ENCODE measurements around the gene PRELP.
"Not testable (repeated sequence)": the region's sequence is repeated elsewhere in the genome, so short reads cannot be mapped to it uniquely, and the experiment has no call there.

Gene PRELP

DNA sequence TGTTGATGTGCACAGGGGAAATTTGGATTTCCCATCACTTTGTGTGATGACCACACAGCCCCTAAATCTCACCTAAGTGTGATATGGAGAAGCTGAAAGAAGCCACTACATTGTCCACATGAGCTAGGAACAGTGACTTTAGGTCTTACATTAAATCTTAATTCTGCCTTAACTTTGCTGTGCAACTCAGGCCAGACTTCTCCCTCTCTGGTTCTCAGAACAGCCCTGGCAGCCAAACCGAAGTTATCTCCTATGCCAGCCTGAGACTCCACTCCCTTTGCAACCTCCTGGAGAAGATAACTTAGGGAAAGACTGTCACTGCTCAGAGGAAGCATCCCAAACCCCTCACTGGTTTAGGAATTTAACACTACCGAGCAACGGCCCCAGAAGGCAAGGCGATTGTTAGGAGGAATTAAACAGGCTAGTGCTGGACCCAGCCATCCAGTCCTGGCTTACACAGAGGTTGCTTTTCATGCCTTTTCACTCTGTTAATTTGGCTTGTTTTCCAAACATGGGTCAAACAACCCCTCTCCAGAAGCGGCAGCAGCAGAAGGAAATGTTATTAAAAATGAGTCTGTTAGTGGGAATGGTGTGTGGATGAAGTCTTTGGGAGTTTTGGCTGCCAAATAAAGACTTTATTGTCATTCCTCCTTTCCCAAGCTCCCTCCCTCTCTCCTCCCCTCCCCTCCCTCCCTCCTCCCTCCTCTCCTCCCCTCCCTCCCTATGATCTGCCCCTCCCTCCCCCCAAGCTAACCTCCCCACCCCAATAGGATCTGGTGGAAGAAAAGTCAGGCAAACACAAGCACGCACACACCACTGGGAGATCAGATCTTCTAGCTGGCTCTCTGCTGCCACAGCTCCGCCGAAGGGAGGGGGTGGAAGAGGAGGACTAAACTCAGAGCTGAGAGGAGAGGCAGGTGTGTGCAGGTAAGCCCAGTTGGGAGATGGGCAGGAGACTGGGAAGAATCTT, at the start of gene PRELP:
TSS of gene PRELP (plus strand) at position 795 of the 970 bp plus-strand sequence. CDS start 7,379 bp downstream, outside the sequence.
- no peak for DNase-seq

DNA sequence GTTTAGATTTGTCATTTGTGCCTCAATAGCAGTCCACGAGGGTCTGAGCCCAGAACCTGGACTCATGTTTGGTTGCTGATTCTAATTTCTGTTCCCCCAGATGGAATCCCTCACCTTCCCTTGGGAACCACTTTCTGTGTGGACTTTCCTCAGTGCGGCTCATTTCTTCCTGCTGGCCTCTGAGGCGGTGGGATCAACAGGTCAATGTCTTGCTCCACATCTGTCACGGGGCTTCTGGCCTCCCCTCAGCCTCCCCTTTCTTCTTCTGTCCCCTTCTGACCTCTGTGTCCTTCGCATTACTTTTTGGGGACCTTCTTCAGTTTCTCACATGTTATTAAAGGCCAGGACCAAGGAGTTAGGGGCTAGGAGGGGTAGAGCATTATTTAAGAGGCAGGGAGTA, 49.2 kb upstream of the PRELP start:
- DNase-seq = no peak

DNA sequence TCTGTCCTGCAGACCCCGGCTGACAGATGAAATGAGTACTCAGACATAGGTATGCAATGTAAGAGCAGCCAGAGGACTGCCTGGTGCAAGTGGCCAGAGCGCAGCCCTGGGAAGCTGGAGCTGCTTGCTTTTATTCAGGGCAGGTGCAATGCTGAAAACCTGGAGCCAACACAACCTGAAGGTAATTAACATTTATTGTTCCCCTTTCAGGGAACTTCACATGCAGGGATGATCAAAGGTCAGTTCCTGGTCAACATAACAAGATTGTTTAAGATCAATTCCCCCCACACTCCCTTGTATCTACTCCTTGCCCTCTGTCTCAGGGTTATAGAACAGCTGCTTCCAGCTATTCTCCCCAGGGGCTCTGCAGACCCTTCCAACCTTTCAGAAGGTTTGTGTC, 48.7 kb upstream of the PRELP start:
- DNase-seq = no peak

DNA sequence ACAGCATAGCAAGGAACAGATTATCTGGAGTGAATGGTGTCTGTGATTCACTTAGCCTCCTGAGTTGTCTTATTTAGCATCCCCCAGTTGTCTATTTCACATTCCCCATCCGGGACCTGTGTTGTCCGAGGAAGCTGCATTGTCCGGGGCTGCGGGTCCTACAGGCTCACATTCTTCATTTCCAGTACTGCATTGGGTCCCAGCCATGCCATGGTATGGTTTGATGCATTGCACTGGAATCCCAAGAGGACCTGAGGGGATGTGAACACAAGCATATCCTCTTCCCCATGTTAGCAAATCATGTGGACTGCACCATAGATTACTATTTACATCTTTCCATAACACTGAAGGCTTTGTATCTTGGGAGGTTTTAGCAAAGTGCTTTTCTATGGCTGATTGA, 48.2 kb upstream of the PRELP start:
- DNase-seq = no peak

DNA sequence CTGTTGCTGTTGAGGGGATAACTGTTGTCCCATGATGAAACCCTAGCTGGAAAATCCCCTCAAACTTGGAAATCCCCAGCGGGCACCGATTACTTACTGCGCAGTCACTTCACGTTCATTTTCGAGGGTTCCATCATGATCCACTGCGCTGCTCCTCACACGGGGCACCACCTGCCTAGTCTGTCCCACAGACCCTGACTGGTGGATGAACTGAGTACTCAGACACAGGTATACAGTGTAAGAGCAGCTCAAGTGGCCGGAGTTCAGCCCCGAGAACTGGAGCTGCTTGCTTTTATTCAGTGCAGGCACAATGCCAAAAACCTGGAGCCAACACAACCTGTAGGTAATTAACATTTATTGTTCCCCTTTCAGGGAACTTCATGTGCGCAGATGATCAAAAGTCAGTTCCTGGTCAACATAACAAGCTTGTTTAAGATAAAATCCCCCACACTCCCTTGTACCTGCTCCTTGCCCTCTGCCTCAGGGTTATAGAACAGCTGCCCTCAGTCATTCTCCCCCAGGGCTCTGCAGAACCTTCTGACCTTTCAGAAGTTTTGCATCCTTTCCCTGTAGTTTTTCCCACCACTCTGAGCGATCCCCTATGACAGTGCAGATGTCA, 46.5 kb upstream of the PRELP start:
- DNase-seq = no peak

DNA sequence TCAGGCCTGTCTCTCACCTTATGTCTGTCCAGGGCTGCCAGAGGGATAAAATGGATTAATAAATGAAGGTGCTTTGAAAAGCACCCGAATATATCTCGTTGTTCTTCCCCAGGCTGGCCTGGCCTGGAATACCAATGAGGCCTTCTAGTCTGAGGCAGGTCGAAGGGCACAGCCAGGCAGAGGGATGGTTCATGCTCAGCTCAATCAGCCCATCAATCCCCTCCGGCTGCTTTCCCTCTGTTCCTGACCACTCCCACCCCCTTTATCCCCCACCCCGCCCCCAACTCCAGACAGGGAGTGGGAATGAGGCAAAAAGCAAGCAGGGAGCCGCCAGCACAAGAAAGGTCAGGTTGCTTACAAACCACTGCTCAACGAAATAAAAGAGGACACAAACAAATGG, 40.0 kb upstream of the PRELP start:
- no peak for DNase-seq

DNA sequence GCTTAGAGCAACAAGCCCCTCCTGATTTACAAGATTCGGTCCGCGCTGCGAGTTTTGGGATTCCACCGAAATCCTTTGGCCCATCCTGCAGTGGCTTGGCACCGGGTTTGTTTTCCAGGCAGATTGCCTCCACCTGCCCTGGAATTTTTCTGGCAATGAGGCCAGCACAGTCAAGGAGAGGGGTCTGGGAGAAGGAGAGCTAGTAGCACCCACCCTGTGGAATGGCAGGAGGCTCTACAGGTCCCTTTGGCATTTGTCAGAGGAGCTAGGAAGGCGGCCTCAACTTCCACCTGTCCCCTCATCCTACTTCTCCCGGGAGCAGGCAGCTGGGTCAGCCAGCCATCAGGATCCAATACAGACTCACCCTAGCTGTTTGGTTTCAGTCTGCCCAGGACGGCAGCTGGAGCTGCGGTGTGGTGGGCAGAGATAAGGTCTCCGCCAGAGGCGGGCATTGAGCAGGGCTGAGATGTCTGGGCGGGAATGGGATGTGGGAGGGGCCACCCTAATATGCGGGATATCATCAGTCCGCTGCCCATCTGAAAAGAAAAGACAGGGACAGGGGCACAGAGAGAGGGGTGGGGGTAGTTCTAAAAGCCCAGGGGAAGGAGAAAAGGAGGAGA, 37.8 kb upstream of the PRELP start:
- no peak for DNase-seq

DNA sequence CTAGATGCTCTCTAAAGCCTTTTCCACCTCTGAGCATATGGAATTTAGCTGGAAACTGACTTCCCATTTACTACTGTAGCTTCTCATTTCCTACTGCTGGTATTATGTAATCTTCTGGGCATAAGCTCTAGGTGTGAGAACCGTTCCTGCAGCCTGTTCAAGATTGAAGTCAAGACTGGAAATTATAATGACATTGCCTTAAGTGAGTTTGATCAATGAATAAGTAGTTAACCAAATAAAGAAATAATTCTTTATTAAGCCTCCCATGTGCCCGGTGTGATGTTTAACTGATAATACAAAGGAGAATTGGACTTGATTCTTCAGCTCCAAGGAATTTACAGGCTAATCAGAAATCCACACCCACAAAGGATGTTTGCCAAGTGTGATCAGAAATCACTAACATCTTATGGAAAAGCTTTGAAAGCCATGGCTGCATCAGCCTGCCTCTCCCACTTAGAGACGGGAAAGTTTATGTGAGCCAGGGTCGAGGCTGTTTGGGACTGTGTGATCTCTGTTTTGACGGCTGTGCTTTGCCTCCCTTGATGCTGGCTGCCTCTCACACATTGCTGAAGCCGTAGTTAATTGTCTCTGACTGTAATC, 36.4 kb upstream of the PRELP start:
- no peak for DNase-seq

DNA sequence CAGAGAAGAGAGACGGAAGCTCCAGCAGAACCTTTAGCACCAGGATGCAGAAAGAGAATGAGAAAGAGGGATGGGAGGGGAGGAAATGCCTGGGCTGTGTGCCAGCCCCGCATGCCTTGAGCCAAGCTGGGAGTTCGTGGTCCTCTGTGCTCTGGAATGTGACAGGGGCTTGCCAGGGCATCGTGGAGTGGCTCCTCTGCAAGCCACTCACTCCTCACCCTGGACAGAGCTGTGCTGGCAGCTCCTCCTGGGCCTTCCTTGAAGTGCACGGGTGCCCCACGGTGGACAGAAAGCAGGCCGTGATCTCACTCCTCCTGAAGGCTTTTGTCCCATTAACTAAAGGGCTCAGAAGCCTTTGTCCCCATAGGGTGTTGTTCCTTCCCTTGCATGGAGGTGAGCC, 34.8 kb upstream of the PRELP start:
- no peak for DNase-seq

DNA sequence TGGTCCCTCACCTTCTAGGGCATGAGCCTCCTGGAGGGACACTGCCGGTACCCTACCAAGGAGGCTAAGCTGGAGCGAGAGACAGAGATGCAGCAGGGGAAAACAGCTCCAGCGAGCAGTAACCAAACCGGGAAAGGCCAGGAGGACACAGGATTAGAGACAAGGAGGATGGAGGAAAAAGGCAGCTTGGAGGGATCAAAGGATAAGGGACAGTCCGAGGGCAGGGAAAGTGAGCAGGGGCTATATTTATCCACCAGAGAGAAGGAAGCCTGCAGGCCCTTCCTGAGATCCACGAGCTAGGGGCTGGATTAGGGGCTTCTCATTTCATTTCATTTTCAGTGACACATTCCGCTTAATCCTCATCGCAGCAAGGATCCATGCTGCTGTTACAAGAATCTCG, 33.8 kb upstream of the PRELP start:
- no peak for DNase-seq

DNA sequence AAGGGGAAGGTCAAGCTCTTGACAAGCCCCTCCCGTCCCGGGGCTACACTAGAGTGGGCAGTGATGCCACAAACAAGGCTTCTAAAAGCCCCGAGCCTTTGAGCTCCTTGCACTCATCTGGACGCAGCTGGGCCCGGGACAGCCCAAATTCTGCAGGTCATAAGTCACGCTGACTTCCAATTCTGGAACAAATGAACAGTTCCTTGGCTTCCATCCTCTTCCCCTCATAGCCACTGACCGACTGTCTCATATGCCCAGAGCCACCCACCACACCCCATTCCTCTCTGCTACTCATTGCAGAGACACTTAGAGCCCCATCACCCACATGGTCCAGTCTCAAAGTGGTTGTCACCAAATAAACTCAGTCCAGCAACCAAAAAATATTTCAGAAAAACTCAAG, 32.8 kb upstream of the PRELP start:
- DNase-seq = no peak

DNA sequence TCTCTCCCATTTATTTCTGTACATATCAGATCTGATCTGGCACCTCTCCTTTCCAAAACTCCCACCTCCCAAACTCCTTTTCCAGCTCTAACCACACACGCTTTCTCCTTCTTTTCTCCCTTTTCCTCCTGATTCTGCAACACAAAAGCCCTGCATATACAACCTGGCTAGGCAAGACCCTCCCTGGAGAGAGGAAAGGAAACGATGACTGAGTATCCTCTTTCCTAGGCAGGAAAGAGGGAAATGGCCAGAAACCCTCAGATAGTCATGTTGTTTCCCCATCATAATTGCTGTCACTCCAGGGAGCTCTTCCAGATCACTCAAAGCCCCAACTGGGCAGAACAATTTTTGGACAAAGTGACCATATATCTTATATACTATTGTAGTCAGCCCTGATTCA, 32.3 kb upstream of the PRELP start:
- no peak for DNase-seq

DNA sequence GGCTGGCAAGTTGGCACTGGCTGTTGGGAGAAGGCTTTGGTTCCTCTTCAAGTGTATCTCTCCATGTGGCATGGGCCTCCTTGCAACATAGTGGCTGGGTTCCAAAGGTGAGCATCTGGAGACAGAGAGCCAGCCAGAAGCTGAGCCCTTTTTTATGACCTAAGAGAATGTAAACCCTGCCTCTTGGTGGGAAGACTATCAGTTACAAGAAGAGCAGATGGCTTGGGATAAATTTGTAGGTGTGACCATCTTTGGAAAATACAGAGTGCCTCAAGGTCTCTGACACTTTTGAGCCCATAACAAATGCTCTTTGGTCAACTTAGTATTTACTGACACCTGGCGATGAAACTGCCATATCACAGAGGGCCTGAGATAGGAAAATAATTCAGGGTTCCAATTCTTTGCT, 31.4 kb upstream of the PRELP start:
- DNase-seq = no peak

DNA sequence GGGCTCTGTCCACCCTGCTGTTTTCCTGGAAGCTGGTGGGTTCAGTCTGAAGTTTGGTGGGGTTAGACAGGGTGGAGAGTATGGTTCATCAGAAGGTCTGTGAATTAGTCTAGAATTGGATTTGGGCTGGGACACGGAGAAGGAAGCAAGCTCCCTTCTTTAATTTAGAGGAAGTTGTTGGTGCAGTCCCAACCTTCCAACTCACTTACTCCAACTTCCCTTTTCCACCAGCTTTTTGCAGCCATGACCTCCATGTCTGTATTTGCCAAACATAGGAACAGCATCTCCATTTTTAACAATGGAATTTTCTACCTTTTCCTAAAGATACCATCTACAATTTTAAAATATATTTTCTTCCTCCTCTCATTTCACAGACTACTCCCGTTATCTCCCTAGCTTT, 28.5 kb upstream of the PRELP start:
- DNase-seq = no peak

DNA sequence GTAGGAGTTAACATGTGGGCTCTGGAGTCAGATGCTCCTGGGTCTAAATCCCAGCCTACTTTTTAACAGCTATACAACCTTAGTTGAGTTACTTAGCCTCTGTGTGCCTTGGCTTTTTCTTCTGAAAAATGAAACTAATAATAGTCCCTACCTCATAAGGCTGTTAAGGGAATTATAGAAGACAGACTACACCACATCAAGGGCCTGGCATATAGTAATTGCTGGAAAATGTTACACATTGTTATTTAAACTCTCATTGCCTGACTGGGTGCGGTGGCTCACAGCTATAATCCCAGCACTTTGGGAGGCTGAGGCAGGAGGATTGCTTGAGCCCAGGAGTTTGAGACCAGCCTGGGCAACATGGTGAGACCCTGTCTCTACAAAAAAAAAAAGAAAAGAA, 28.0 kb upstream of the PRELP start:
- DNase-seq = not testable (repeated sequence)

DNA sequence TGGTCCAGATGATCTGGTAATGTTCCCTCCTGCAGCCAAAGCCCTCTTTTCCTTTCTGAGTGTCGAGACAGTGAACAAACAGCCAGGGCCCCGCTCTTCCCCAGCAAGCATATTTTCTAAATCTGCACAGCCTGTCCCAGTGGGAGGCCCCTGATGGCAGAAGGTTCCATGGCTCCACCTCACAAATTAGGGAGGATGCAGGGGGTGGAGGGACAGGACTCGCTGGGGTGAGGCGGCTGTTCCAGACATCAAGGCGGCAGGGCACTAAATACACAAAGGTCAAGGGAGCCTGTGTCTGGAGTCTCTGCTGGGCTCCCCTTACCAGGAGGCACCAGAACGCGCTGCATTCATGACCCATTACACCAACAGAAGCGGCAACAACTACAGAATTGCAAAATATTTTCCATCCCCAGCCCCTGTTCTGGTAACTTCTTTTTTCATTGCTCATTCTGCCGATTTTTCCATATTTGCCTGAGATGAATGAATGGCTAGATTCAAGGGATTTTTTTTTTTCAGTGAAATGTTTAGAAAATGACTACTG, 27.0 kb upstream of the PRELP start:
- DNase-seq = no peak

DNA sequence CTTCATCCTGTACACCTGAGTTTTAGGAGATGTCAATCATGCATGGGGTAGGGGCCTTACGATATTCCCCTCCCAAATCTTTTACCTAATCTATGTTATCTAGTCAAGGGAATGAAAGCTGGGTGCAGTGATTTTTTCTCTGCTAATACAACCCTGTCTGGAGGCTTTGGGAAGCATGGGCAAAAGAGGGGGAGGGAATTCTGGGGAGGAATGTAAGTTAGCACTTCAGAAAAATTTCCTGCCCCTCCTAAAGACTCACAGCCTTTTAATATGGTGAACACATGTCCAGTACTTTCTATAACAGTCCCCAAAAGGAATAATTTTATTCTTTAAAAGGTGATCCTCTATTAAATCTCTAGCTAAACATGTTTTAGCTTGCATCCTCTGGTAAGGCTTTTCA, 25.6 kb upstream of the PRELP start:
- DNase-seq = no peak

DNA sequence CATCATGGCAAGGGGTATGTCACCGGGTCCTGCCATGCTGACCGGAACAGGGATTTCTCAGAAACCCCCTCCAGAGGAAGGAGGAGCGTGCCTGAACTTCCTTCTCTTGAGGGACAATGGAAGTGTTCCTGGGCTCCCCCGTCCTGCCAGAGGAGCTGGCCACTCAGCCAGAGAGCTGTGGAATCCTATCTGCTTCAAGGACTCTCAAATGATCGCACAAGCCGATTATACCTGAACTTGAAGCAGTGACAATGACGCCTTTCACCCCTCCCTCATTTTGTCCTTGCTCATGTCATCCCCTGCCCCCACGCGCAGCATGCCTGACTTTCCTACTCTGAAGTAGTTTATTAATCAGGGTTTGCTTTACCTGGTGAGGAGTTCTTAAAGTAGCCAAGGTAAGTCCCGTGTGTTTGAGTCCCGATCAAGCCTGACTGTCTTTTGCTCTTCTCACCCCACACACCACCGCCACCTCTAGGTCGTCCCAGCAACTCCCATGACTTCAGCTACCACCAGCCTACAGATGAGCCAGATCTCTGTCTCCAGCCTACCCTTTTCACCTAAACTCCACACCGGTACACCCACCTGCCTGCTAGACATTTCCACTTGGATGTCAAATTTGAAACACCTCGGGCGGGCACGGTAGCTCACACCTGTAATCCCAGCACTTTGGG, 25.0 kb upstream of the PRELP start:
- no peak for DNase-seq

DNA sequence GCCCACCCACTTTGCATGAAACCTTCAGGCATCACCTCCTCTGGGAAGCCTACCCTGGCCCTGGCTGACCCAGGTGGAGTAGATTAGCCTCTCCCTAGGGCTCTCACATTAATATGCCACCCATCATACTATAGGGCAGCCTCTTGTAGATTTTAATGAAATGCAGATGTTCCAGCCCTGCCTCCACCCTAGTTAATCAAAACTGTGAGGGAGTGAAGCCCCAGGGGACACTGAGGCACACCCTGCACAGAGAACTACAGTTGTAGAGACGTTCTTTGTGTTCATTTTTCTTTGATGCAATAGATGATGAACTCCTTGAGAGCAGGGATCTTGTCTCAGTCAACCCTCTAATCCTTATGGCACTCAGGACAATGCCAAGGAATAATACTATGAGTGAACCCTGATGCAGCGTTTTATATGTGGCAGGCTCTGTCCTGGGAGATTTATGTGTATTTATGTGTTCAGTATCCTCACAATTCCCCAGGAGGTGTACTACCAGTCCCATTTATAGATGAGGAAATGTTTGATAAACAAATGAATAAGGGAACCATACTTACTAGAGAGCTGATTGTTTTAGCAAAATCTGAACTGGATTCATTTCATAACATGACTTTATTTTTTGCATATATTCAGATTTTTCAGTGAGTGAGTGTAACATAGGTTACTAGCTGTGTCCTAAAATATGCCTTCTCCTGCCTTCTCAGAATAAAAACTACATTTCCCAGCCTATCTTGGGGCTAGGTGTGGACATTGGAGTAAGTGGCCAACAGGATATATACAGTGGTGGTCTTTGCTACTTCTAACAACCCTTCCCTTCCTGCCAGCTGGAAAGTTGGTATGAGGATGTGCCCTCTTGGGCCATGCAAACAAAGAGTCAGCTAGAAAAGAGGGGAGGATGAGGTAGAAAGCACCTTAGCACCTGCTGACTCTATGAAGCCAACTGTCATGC, 23.5 kb upstream of the PRELP start:
- DNase-seq = no peak

DNA sequence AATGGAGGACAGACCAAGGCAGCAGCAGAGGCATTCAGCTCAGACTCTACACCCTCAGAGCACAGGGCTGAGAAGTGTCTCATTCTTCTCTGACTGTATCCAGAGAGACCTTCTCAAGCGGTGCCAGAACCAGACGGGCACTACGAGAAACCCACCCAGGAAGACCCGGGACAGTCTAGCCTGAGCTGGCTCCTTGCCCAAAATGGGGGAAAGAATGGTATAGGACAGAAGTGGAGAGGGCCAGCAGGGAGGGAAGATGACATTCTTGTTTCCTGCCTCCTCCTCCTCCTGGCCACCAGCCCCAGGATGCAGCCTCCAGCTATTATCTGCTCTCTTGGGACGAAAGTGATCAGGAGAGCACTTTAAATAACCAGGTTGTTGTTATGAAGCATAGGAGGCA, 22.6 kb upstream of the PRELP start:
- DNase-seq = no peak

DNA sequence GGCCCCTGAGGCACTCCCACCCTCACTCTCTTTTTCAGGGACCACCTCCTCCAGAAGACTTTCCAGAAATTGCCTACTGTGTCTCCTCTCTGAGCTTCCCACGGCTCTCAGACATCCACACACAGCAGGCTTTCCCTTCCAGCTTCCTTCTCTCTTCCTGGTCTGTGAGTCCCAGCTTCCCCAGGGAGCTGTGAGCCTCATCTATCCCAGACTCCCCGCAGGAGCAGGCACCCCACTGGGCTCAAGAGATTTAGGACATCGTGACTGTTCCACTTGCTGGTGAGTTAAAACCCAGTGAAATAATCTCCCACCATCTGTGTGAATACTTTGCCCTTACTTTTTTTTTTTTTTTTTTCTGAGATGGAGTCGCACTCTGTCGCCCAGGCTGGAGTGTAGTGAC, 22.0 kb upstream of the PRELP start:
- DNase-seq = no peak
